HepG2 (cell line): ENCODE measurements around the gene MPG.

Source experiments
- AHR ChIP-seq: IDR thresholded peaks from 2 replicates; pipeline ENCODE4 v1.6.1; 2018; ENCODE audit warnings: missing genetic modification reagents, missing compliant biosample characterization
- CTCF ChIP-seq: sonication (generic); formaldehyde crosslinking; IDR thresholded peaks from 2 replicates; pipeline ENCODE4 v1.5.0; 2020; ENCODE audit warnings: mild to moderate bottlenecking, missing genetic modification reagents, moderate library complexity
- EHMT2 ChIP-seq: fragments of 200-600 bp; sonication (generic); IDR thresholded peaks from 2 replicates; pipeline ENCODE4 v1.7.0; 2017; ENCODE audit warnings: antibody characterized with exemption, low read depth, low read length, borderline replicate concordance
- JUND ChIP-seq: sonication (generic); formaldehyde crosslinking; IDR thresholded peaks from 2 replicates; pipeline ENCODE4 v1.8.0; 2022; ENCODE audit warnings: mild to moderate bottlenecking, missing genetic modification reagents
- KDM1A ChIP-seq: IDR thresholded peaks from 2 replicates; pipeline ENCODE4 v1.6.1; 2016; ENCODE audit warnings: missing compliant biosample characterization
- POLR2A ChIP-seq, 2 experiments: IDR thresholded peaks; 2 replicates each; pipeline ENCODE4 v1.6.1; 2011; ENCODE audit warnings: low read depth in 2 of 2, low read length in 2 of 2, mild to moderate bottlenecking in 1 of 2, moderate library complexity in 1 of 2; ENCODE audit not compliant: insufficient read depth in 1 of 2
- RCOR2 ChIP-seq: IDR thresholded peaks from 2 replicates; pipeline ENCODE4 v1.6.1; 2016; ENCODE audit warnings: missing biosample characterization, missing genetic modification reagents
- RORA ChIP-seq: sonication (generic); formaldehyde crosslinking; IDR thresholded peaks from 2 replicates; pipeline ENCODE4 v1.5.0; 2020; ENCODE audit warnings: mild to moderate bottlenecking, missing genetic modification reagents, moderate library complexity
- SP1 ChIP-seq, 2 experiments: fragments of 450-650 bp in 1 of 2; sonication (generic) in 1 of 2; formaldehyde crosslinking in 1 of 2; IDR thresholded peaks; 2 replicates each; pipeline versions ENCODE4 v1.4.0 to v1.6.1; 2016 to 2020; ENCODE audit warnings: missing genetic modification reagents in 1 of 2
- ZSCAN30 ChIP-seq: sonication (generic); formaldehyde crosslinking; IDR thresholded peaks from 2 replicates; pipeline ENCODE4 v1.5.0; 2020; ENCODE audit warnings: mild to moderate bottlenecking, missing genetic modification reagents

GRCh38 chr16:72561-73548 lies 5.2 kb upstream of the MPG start, which contains the start of gene RHBDF1:
- no peak for TF ChIP-seq ZSCAN30 (CRISPR knock-in tag)
- TF ChIP-seq KDM1A (CRISPR knock-in tag) = peak; percentile 61; the same call in 1 of the 2 replicates
- no peak for TF ChIP-seq SP1 (IDR thresholded peaks at IDR 0.05)
- TF ChIP-seq SP1 (CRISPR knock-in tag; IDR thresholded peaks at IDR 0.05) = no peak
- TF ChIP-seq RORA (CRISPR knock-in tag) = no peak
- no peak for TF ChIP-seq POLR2A (IDR thresholded peaks at IDR 0.05; ENCODE audit: insufficient read depth in 1 of 2, low read depth in 2 of 2, low read length in 2 of 2)
- TF ChIP-seq AHR (CRISPR knock-in tag) = no peak
- no peak for TF ChIP-seq EHMT2
- peak; percentile 62; the same call in 1 of the 2 replicates for TF ChIP-seq RCOR2 (CRISPR knock-in tag)
- peak; percentile 98 for TF ChIP-seq JUND (CRISPR knock-in tag)
- TF ChIP-seq CTCF (CRISPR knock-in tag) = no peak
